ENCODE measurements around the gene GABRR2.

GABRR2 gene

DNA sequence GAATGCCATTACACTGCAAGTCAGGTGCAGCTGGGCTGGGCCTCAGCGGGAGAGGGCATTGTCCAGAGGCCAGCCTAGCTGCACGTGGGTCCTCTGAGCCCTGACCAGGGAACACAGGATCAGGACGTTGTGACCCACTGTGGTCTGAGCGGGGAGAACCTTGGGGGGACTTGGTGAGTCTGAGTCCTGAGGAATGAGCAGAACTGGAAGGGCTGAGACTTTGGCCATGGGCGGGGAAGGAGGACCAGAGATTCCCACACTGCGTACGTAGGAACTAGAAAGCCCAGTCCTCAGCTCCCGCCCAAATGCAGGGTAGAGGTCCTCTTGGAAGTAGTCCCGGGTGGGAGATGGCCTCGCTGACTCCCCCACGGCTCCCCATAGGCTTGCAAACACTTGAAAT, 42.5 kb downstream of the GABRR2 start:
- no peak overlapping the region for H3K9ac ChIP-seq (ENCODE audit: low read length)

DNA sequence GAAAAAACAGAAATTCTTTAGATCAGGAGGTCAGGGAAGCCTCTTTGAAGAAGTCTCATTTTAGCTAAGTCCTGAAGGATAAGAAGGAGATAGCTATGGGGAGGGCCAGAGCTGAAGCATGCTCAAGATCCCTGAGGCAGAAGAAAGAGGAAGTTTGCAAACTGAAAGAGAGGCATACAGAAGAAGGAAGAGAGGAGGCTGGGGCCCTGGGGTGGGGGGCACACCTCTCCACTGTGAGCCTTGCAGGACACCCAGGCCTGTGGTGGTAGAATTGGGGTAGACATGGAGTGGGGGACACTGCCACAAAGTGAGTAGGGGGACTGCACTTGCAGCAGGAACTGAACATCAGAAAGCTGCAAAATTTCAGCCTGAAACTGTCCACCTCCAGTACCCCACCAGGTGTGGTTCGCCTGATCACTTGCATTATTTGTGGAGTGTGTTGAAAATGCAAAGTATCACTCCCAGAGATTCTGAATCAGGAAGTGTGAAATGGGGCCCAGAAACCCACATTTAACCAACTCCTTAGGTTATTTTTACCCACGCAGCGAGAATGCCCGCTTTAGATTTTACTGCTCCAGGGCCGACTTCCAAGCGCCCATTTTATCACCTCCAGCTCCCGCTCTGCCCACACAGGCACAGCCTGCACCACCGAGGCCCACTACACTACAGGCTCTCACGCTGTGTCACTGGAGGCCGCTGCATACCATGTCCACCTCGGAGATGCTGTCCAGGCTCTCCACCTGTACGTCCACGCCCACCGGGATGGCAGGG, 44.0 kb downstream of the GABRR2 start:
- Histone ChIP-seq H3K4me3 (ENCODE audit: low read length) (peak overlapping the region; percentile 46), H3K4me2 (ENCODE audit: low read depth, low read length) (peak overlapping the region; percentile 89), H3F3A (ENCODE audit: insufficient read depth, low read length) (peaks cover 20% of the 10 kb centered on the region), H3K4me1 (ENCODE audit: low read length) (peaks cover 36% of the 10 kb centered on the region), H3K27ac (ENCODE audit: low read length) (peak overlapping the region; percentile 94), H2AFZ (ENCODE audit: low read length) (peak overlapping the region; percentile 87), H3K9me3 (replicated peaks; ENCODE audit: insufficient read depth, low read length) (no peaks in the 10 kb centered on the region), H3K79me2 (ENCODE audit: low read length) (no peaks in the 10 kb centered on the region), H3K9ac (ENCODE audit: low read length) (peak overlapping the region; percentile 67), H4K20me1 (ENCODE audit: insufficient read depth, low read length) (no peaks in the 10 kb centered on the region), H3K9me2 (replicated peaks; ENCODE audit: insufficient read depth, low read length) (no peaks in the 10 kb centered on the region), H3K36me3 (replicated peaks; ENCODE audit: insufficient read depth, low read length) (no peaks in the 10 kb centered on the region), H3K27me3 (replicated peaks; ENCODE audit: insufficient read depth, low read length) (no peaks in the 10 kb centered on the region)
- TF ChIP-seq EZH2 (optimal IDR thresholded peaks at IDR 0.05; ENCODE audit: low read depth, low read length) (no peak), EZH2phosphoT487 (IDR thresholded peaks at IDR 0.05; ENCODE audit: low read length) (no peak)
- TF ChIP-seq, protein P1, sequence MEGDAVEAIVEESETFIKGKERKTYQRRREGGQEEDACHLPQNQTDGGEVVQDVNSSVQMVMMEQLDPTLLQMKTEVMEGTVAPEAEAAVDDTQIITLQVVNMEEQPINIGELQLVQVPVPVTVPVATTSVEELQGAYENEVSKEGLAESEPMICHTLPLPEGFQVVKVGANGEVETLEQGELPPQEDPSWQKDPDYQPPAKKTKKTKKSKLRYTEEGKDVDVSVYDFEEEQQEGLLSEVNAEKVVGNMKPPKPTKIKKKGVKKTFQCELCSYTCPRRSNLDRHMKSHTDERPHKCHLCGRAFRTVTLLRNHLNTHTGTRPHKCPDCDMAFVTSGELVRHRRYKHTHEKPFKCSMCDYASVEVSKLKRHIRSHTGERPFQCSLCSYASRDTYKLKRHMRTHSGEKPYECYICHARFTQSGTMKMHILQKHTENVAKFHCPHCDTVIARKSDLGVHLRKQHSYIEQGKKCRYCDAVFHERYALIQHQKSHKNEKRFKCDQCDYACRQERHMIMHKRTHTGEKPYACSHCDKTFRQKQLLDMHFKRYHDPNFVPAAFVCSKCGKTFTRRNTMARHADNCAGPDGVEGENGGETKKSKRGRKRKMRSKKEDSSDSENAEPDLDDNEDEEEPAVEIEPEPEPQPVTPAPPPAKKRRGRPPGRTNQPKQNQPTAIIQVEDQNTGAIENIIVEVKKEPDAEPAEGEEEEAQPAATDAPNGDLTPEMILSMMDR (IDR thresholded peaks at IDR 0.05; ENCODE audit: low read length): peak; percentile 27; the same call in 1 of the 2 replicates
- peak; percentile 61 for DNase-seq

More for the DNA sequence above, 42.5 kb downstream of the GABRR2 start:
- no peaks in the 10 kb centered on the region for H4K20me1 ChIP-seq (ENCODE audit: insufficient read depth, low read length)
- TF ChIP-seq, protein P1 (IDR thresholded peaks at IDR 0.05; ENCODE audit: low read length): no peak
- no peak for TF ChIP-seq EZH2 (optimal IDR thresholded peaks at IDR 0.05; ENCODE audit: low read depth, low read length)
- no peak for TF ChIP-seq EZH2phosphoT487 (IDR thresholded peaks at IDR 0.05; ENCODE audit: low read length)
- no peaks in the 10 kb centered on the region for H3K9me2 ChIP-seq (replicated peaks; ENCODE audit: insufficient read depth, low read length)
- H3K9me3 ChIP-seq (replicated peaks; ENCODE audit: insufficient read depth, low read length): no peaks in the 10 kb centered on the region
- DNase-seq: no peak
- H2AFZ ChIP-seq (ENCODE audit: low read length): no peak overlapping the region
- H3K4me1 ChIP-seq (ENCODE audit: low read length): peaks cover 44% of the 10 kb centered on the region
- H3K27me3 ChIP-seq (replicated peaks; ENCODE audit: insufficient read depth, low read length): no peaks in the 10 kb centered on the region
- H3K36me3 ChIP-seq (replicated peaks; ENCODE audit: insufficient read depth, low read length): no peaks in the 10 kb centered on the region
- H3F3A ChIP-seq (ENCODE audit: insufficient read depth, low read length): peaks cover 20% of the 10 kb centered on the region
- H3K27ac ChIP-seq (ENCODE audit: low read length): peak overlapping the region; percentile 94; the same call in 1 of the 2 replicates
- H3K79me2 ChIP-seq (ENCODE audit: low read length): no peaks in the 10 kb centered on the region
- H3K4me3 ChIP-seq (ENCODE audit: low read length): no peak overlapping the region
- H3K4me2 ChIP-seq (ENCODE audit: low read depth, low read length): no peak overlapping the region

DNA sequence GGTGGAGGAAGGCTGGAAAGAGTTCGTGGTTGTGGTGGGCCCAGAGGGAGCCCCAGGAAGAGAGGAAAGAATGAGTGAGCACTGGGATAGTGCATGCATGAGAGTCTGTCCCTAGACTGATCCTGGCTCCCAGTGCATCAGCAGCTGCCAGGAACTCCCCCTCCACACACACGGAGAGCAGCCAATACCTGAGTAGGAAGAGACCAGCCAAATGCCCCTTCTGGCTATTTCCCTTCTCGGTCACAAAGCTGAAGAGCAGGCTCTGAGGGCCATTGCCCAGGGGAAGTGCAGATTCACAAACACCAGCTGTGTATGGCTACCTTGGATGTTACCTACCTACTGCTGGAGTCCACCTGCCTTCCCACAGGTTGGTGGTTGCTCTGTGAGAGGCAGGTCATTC, 45.1 kb downstream of the GABRR2 start:
- Histone ChIP-seq H3K27ac (ENCODE audit: low read length) (peak overlapping the region; percentile 94; the same call in 1 of the 2 replicates), H3K9me2 (replicated peaks; ENCODE audit: insufficient read depth, low read length) (no peaks in the 10 kb centered on the region), H3K27me3 (replicated peaks; ENCODE audit: insufficient read depth, low read length) (no peaks in the 10 kb centered on the region), H3K4me2 (ENCODE audit: low read depth, low read length) (no peak overlapping the region), H2AFZ (ENCODE audit: low read length) (no peak overlapping the region), H3F3A (ENCODE audit: insufficient read depth, low read length) (peaks cover 20% of the 10 kb centered on the region), H3K9me3 (replicated peaks; ENCODE audit: insufficient read depth, low read length) (no peaks in the 10 kb centered on the region), H3K4me1 (ENCODE audit: low read length) (peaks cover 36% of the 10 kb centered on the region), H3K9ac (ENCODE audit: low read length) (no peak overlapping the region), H3K36me3 (replicated peaks; ENCODE audit: insufficient read depth, low read length) (no peaks in the 10 kb centered on the region), H3K79me2 (ENCODE audit: low read length) (no peaks in the 10 kb centered on the region), H3K4me3 (ENCODE audit: low read length) (no peak overlapping the region), H4K20me1 (ENCODE audit: insufficient read depth, low read length) (no peaks in the 10 kb centered on the region)
- TF ChIP-seq EZH2 (optimal IDR thresholded peaks at IDR 0.05; ENCODE audit: low read depth, low read length) (no peak), EZH2phosphoT487 (IDR thresholded peaks at IDR 0.05; ENCODE audit: low read length) (no peak)
- TF ChIP-seq, protein P1 (IDR thresholded peaks at IDR 0.05; ENCODE audit: low read length): no peak
- no peak for DNase-seq
